Endometrial microvascular endothelial cells (primary cell): ENCODE results near the gene MAPKAPK5. TPM values are rescaled to one million over a fixed set of nuclear protein-coding genes. Genes with fewer than 3 reads are reported as not detected.
"Not testable (repeated sequence)": the region's sequence is repeated elsewhere in the genome, so short reads cannot be mapped to it uniquely, and the experiment has no call there.

ENCODE experiments used
- in situ Hi-C: cut with HindIII; loops from 2 replicates; pipeline ENCODE4 v1.10.0; 2017; ENCODE audit warnings: low sequenced_read_pairs, low pct_unique_long_range_greater_than_20kb; ENCODE audit errors: inconsistent ontology term
- total RNA-seq: library from RNA; depleted of rRNA; stranded (reverse); fragments of >200 nt; gene quantifications from one replicate; pipeline ENCODE4 v1.2.3, GENCODE V29; 2015; ENCODE audit errors: inconsistent ontology term

Gene MAPKAPK5
- total RNA-seq, 1 donor from 2014 or later = 40.8 TPM

DNA sequence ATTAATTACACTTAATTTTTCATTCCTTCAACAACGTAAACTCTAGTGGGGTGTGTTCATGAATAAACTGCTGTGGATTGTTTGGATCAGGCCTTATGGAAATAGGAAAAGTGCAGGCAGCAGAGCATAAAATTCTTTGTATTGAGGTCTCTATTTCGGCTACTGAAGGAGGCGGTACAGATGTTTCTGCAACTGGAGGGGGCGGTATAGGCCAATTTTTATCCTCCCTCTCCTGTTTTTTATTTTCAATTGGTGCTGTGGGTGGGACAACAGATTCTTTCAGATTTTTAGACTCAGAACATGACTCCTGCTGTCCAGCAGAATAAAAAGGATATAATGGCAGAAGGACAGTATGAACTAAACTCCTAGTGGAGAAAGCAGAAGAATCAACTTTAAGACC, 17.7 kb upstream of the MAPKAPK5 start:
- in situ Hi-C loops = loop anchor here (25.0 kb wide), 1 partner anchor 137 kb away; the partner anchor contains the start of genes ACAD10 and BRAP

DNA sequence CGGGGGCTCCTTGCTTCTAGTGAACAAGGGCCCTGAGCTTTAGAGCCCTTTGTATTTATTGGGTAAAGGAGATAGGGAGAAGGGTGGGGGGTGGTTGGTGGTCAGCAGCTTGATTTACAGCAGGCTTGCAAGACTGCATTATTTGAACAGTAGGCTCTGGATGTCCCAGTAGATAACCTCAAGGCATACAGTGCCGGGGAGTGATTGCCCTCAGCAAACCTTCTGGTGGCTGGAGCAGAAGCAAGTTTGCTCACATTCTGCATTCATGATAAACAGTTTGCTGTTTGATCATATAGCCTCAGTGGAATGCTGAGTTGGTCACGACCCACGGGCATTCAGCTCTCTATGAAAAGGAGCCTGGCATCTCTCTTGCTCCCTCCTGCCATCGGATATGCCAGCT, 16.5 kb upstream of the MAPKAPK5 start:
- in situ Hi-C loops = no loop called here

DNA sequence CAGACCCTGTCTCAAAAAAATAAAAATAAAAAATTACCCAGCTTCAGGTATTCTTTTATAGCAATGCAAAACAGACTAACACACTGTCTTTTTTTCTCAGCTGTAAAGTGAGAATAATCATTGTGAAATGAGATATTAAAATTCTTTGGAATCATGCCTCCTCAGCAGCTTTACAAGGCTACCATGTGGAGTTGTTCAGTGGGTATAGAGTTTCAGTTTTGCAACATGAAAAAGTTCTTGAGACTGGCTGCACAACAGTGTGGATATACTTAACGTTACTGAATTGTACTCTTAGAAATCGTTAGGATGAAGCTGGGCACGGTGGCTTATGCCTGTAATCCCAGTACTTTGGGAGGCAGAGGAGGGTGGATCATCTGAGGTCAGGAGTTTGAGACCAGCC, 15.7 kb upstream of the MAPKAPK5 start:
- in situ Hi-C loops = no loop called here

DNA sequence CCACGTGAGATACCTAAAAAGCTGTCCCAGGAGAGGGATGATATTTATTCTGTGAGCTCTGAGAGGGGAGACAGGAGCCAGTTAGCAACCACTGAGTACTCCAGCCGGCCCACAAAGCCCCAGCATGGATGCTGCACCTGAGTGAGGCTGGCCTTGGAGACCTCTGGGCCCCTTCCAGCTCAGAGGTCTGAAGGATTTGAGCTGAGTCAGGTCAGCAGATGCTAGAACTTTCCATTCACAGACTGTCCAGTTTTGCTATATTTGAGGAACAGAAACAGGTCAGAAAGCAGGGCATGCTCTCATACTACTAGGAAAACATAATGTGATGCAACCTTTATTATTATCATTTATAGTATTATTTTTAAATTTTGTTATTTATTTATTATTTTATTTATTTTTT, 15.0 kb upstream of the MAPKAPK5 start:
- in situ Hi-C loops = no loop called here

DNA sequence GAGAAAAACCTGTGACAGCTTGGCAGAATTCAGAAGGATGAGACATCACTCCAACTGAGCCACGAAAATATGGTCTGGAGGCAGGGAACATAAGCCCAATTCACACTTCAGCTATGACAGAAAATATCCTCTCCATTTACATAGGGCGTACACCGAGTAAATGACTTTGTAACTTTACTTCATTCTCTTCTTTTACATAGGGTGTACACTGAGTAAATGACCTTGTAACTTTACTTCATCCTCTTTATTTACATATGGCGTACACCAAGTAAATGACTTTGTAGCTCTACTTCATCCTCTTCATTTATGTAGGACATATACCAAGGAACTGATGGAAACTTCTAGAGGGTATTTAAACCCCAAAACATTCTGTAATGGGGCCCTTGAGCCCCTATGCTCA, 14.1 kb upstream of the MAPKAPK5 start:
- in situ Hi-C loops = no loop called here

DNA sequence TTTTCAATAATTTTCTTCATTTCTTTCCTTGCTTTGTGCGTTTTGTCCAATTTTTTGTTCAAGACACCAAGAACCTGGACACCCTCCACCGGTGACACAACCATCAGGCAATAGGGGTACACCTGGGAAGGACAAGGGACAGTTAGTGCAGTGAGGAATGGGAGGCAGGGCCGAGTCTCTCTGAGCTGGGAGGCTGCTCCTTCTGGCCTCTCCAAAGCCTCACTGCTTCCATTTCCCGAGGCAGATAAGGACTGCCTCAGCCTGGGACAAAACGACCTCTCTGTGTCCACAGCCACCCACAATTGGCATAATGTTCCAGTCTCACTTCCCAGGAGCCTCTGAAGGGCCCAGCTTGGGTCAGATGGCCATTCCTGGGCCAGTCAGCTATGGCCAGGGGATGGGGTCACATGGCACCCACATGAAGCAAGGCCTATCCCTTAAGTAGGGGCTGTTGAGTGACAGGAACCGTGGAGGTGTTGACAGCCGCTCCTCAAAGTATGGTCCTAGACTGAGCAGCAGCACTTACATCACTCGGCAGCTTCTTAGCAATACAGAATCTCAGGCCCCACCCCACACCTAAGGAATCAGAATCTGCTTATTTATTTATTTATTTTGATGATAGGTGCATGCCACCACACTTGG, 13.6 kb upstream of the MAPKAPK5 start:
- in situ Hi-C loops = no loop called here

GRCh38 chr12:111829635-111830034, 12.4 kb upstream of the MAPKAPK5 start:
- in situ Hi-C loops = not testable (repeated sequence)

DNA sequence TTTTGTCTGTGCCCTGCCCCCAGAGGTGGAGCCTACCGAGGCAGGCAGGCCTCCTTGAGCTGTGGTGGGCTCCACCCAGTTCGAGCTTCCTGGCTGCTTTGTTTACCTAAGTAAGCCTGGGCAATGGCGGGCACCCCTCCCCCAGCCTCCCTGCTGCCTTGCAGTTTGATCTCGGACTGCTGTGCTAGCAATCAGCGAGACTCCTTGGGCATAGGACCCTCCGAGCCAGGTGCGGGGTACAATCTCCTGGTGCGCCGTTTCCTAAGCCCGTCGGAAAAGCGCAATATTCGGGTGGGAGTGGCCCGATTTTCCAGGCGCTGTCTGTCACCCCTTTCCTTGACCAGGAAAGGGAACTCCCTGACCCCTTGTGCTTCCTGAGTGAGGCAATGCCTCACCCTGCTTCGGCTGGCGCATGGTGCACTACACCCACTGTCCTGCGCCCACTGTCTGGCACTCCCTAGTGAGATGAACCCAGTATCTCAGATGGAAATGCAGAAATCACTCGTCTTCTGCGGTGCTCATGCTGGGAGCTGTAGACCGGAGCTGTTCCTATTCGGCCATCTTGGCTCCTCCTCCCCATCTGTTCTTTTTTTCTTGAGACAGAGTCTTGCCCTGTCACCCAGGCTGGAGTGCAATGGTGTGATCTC, 7.2 kb upstream of the MAPKAPK5 start:
- in situ Hi-C loops = not testable (repeated sequence)

- in situ Hi-C loops = not testable (repeated sequence)
Observed at GRCh38 chr12:111835531-111836181, 6.4 kb upstream of the MAPKAPK5 start.

DNA sequence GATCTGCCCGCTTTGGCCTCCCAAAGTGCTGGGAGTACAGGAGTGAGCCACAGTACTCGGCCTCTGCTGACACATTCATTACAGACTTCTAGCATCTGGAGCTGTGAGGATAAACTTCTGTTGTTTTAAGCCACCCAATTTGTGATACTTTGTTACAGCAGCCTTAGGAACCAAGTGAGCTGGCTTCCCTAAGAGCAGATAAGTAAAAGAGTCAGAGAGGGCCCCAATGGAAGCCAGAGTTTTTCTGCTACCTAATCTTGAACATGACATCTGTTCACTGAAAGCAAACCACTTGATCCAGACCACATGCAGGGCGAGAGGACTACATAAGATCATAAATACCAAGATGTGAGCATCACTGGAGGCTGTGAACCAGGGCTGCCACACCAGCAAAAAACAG, 3.7 kb upstream of the MAPKAPK5 start:
- in situ Hi-C loops = no loop called here

DNA sequence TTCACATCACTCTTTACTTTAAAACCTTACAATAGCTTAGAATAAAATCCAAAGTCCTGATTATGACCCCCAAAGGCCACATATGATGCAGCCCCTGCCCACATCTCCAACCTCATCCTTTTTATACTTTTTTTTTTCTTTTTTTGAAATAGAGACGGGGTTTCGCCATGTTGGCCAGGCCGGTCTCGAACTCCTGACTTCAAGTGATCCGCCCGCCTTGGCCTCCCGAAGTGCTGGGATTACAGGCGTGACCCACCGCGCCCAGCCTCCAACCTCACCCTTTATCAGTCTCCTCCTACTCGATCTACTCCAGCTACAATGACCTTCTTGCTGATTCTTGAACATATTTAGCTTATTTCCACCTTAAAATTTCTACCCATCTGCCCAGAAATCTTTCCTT, 1.2 kb upstream of the MAPKAPK5 start:
- in situ Hi-C loops = no loop called here

DNA sequence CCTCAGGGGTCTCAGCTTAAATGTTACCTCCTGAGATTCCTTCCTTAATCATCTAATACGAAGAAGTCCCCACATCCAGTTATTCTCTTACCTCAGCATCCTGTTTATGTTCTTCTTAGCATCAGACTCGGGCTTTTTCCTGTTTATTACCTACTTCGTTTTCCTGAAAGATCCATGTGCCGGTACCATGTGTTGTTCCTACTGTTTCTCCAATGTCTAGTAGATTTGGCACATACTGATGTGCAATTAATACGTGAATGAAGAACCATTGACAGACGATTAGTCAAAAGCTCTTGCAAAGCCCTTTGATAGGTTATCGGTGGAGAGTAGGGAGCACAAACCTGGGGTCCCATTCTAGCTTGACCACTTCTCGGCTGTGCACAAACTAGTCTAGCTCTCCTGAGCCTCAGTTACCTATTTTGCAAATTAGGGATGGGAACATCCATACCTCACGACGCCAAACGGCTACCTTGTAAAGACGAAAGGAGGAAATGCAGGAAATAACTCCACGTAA, 735 bp upstream of the MAPKAPK5 start:
- in situ Hi-C loops = no loop called here

- in situ Hi-C loops = no loop called here
Observed at GRCh38 chr12:111842556-111843396, 748 bp downstream of the MAPKAPK5 start.

DNA sequence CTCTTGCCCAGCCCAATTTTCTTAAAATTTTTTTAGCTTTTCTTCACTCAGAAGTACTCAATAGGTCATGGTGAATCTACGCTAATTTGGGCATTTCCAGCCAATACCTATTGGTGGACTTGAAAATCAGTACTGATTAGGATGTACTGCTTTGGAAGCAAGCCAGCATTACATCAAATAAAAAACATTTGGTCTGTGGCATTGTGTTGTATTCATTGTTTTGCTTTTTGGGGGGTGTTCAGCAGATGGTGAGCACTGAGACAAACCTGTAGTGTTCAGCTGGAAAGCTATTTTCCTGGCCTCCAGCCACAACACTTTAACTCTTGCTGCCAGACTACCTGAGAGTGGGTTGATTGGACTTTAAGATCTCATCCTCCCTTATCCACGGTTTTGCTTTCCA, 4.0 kb downstream of the MAPKAPK5 start:
- in situ Hi-C loops = no loop called here

GRCh38 chr12:111850526-111850925, 8.5 kb downstream of the MAPKAPK5 start:
- in situ Hi-C loops = no loop called here

DNA sequence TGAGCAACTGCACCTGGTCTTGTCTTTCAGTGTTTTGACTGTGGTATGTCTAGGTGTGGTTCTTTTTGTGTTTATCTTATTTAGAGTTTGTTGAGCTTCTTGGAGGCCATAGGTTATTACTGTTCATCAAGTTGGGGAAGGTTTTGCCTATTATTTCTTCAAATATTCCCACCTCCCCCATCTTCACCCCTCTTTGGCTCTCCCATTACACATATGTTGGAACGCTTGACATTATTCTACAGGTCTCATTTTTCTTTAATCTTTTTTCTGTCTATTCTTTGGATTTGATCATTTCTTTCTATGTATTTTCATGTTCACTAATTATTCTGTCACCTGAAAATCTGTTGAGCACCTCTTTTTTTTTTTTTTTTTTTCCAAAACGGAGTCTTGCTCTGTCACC, 16.2 kb downstream of the MAPKAPK5 start:
- in situ Hi-C loops = no loop called here

DNA sequence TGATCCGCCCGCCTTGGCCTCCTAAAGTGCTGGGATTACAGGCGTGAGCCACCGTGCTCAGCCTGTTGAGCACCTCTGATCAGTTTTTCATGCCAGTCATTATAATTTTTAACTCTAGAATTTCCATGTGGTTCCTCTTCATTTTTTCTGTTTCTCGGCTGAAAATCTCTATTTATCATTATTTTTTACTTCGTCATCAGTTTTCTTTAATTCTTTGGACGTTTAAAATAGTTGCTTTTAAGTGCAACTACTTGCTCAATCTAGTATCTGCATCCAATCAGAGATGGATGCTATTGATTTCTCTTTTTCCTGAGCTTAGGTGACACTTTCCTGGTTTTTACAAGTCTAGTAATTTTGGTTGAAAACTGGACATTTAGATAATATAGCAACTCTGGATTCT, 16.8 kb downstream of the MAPKAPK5 start:
- in situ Hi-C loops = no loop called here

DNA sequence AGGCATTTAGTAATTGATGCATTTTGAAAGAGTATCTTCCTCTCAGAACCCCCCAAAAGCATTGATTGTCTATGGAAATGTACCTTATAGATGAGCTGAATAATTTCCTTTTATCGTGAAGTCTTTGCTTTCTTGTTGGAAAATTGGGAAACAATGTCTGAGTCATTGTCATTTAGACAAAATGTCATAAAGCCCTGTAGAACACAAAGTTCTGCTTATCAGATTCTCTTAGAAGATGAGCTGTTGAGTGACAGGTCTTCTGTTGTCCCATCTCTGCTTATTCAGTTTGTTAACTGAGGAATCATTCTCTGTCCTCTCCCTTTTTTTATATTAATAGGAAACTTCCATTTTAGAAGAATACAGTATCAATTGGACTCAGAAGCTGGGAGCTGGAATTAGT, 22.9 kb downstream of the MAPKAPK5 start:
- in situ Hi-C loops = no loop called here

- in situ Hi-C loops = no loop called here
Observed at GRCh38 chr12:111867531-111867930, 25.5 kb downstream of the MAPKAPK5 start.
